K562 (cell line): Measurements from ENCODE around the gene TUBB1. TPM values are rescaled to one million over a fixed set of nuclear protein-coding genes. Genes with fewer than 3 reads are reported as not detected.

Experiments used
- MAFK ChIP-seq: IDR thresholded peaks from 2 replicates; pipeline ENCODE4 v1.6.1; 2011; ENCODE audit warnings: low read length, improper control_type of control experiment
- MEF2A ChIP-seq: IDR thresholded peaks from 2 replicates; pipeline ENCODE4 v1.6.1; 2011; ENCODE audit warnings: low read depth, mild to moderate bottlenecking, low read length, moderate library complexity; ENCODE audit not compliant: control insufficient read depth
- NCOR1 ChIP-seq: fragments of 450-650 bp; IDR thresholded peaks from 2 replicates; pipeline ENCODE4 v1.6.1; 2016; ENCODE audit warnings: mild to moderate bottlenecking, moderate library complexity
- PTRF ChIP-seq: fragments of 450-650 bp; IDR thresholded peaks from 2 replicates; pipeline ENCODE4 v1.6.1; 2016; ENCODE audit warnings: mild to moderate bottlenecking, missing genetic modification characterization, missing compliant biosample characterization
- SRF ChIP-seq, 2 experiments: fragments of 250-450, 450-650 bp in 1 of 2; sonication (Bioruptor Pico) in 1 of 2; sonication (generic) in 1 of 2; formaldehyde crosslinking; IDR thresholded peaks; 2 replicates each; pipeline versions ENCODE4 v1.5.0 to v1.5.1; 2020 to 2022; ENCODE audit warnings: mild to moderate bottlenecking in 1 of 2, missing genetic modification reagents in 1 of 2
- ZNF224 ChIP-seq: sonication (generic); formaldehyde crosslinking; IDR thresholded peaks from 2 replicates; pipeline ENCODE4 v1.8.0; 2022; ENCODE audit warnings: mild to moderate bottlenecking, missing genetic modification reagents
- ZNF436 ChIP-seq: fragments of 250-450, 450-650 bp; sonication (Bioruptor Pico); formaldehyde crosslinking; IDR thresholded peaks from 2 replicates; pipeline ENCODE4 v1.7.0; 2020; ENCODE audit warnings: mild to moderate bottlenecking
- polyA plus RNA-seq, 8 experiments: library from polyadenylated mRNA; depleted of rRNA in 4 of 8; stranded (reverse) in 5 of 8; unstranded in 3 of 8; fragments of >200 nt; fragmentation: Nextera tagmentation in 2 of 8; fragmentation: Illumina TruSeq in 1 of 8; extraction: Ambion mirVana in 2 of 8; extraction: Trizol in 1 of 8; gene quantifications; 2 replicates each; pipeline versions ENCODE4 v1.2.1 to v1.2.3, GENCODE V29; 2011 to 2014; ENCODE audit warnings: inconsistent platforms in 1 of 8, missing spikeins in 1 of 8
- total RNA-seq, 7 experiments: library from RNA; depleted of rRNA in 6 of 7; stranded (reverse); fragments of >200 nt in 6 of 7; fragmentation: Illumina TruSeq in 2 of 7; extraction: Trizol in 2 of 7; gene quantifications; 2 replicates each; pipeline versions ENCODE4 v1.2.1 to v1.2.3, GENCODE V29; 2011 to 2021; ENCODE audit warnings: low replicate concordance in 1 of 7
- TF ChIP-seq, protein P1 (sequence below): sonication (generic); formaldehyde crosslinking; IDR thresholded peaks from 2 replicates; pipeline ENCODE4 v1.8.0; 2023; ENCODE audit warnings: mild to moderate bottlenecking, missing genetic modification reagents
- TF ChIP-seq, protein P2 (sequence below): fragments of 250-450 bp; sonication (Bioruptor Pico); IDR thresholded peaks from 2 replicates; pipeline ENCODE4 v1.4.0; 2020; ENCODE audit warnings: mild to moderate bottlenecking
- TF ChIP-seq, protein P3 (sequence below): sonication (generic); formaldehyde crosslinking; IDR thresholded peaks from 2 replicates; pipeline ENCODE4 v1.5.0; 2020; ENCODE audit warnings: missing genetic modification reagents
- TF ChIP-seq, protein P4 (sequence below): fragments of 450-650 bp; IDR thresholded peaks from 2 replicates; pipeline ENCODE4 v1.6.1; 2016; ENCODE audit warnings: antibody characterized with exemption
- TF ChIP-seq, protein P5 (sequence below): fragments of 450-650 bp; formaldehyde crosslinking; IDR thresholded peaks from 2 replicates; pipeline ENCODE4 v1.4.0; 2022; ENCODE audit warnings: mild to moderate bottlenecking, moderate library complexity

Gene TUBB1
- total and polyA plus RNA-seq, 9 of the 15 experiments (the other 6 are each of a cell fraction or from before 2014, with no cell fraction given): 1.5 to 3.9 (median 2.4) TPM

DNA sequence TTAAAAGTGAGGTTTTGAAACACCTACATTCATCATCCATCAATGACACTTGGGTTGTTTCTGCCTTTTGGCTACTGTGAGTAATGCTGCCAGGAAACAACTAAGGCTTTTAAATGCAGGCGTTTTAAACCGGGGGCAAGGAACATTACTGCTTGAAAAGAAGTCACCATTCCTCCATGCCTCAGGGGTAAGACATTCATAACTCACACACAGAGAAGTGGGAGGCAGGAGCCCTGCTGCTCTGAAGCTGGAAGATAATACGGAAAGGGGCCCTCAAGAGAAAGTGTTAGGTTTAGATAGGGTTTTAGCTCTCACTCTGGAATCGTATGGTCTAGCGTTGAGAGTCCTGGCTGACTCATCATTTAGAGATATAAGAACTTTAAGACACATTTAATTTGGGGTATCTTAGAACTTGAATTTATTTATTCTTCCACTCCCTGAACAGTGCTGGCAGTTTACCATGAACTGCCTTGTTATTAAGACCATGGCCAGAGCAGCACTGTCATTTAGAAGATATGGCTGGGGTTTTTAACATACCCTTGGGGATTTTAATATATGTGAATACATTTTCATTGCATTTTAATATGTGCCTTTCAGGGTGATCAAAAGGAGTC lies 1.8 kb downstream of the TUBB1 start (continued):
- TF ChIP-seq, protein P1, sequence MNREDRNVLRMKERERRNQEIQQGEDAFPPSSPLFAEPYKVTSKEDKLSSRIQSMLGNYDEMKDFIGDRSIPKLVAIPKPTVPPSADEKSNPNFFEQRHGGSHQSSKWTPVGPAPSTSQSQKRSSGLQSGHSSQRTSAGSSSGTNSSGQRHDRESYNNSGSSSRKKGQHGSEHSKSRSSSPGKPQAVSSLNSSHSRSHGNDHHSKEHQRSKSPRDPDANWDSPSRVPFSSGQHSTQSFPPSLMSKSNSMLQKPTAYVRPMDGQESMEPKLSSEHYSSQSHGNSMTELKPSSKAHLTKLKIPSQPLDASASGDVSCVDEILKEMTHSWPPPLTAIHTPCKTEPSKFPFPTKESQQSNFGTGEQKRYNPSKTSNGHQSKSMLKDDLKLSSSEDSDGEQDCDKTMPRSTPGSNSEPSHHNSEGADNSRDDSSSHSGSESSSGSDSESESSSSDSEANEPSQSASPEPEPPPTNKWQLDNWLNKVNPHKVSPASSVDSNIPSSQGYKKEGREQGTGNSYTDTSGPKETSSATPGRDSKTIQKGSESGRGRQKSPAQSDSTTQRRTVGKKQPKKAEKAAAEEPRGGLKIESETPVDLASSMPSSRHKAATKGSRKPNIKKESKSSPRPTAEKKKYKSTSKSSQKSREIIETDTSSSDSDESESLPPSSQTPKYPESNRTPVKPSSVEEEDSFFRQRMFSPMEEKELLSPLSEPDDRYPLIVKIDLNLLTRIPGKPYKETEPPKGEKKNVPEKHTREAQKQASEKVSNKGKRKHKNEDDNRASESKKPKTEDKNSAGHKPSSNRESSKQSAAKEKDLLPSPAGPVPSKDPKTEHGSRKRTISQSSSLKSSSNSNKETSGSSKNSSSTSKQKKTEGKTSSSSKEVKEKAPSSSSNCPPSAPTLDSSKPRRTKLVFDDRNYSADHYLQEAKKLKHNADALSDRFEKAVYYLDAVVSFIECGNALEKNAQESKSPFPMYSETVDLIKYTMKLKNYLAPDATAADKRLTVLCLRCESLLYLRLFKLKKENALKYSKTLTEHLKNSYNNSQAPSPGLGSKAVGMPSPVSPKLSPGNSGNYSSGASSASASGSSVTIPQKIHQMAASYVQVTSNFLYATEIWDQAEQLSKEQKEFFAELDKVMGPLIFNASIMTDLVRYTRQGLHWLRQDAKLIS (CRISPR knock-in tag): no peak
- TF ChIP-seq PTRF (no peak), MEF2A (peak; percentile 67; the same call in 1 of the 2 replicates), ZNF436 (CRISPR knock-in tag) (no peak), NCOR1 (peak; percentile 97), ZNF224 (CRISPR knock-in tag) (no peak), SRF (CRISPR knock-in tag; IDR thresholded peaks at IDR 0.05) (no peak), MAFK (peak; percentile 81)
- TF ChIP-seq, protein P2, sequence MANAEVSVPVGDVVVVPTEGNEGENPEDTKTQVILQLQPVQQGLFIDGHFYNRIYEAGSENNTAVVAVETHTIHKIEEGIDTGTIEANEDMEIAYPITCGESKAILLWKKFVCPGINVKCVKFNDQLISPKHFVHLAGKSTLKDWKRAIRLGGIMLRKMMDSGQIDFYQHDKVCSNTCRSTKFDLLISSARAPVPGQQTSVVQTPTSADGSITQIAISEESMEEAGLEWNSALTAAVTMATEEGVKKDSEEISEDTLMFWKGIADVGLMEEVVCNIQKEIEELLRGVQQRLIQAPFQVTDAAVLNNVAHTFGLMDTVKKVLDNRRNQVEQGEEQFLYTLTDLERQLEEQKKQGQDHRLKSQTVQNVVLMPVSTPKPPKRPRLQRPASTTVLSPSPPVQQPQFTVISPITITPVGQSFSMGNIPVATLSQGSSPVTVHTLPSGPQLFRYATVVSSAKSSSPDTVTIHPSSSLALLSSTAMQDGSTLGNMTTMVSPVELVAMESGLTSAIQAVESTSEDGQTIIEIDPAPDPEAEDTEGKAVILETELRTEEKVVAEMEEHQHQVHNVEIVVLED (CRISPR knock-in tag): no peak
- TF ChIP-seq, protein P3, sequence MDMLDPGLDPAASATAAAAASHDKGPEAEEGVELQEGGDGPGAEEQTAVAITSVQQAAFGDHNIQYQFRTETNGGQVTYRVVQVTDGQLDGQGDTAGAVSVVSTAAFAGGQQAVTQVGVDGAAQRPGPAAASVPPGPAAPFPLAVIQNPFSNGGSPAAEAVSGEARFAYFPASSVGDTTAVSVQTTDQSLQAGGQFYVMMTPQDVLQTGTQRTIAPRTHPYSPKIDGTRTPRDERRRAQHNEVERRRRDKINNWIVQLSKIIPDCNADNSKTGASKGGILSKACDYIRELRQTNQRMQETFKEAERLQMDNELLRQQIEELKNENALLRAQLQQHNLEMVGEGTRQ (CRISPR knock-in tag): no peak
- TF ChIP-seq, protein P4, sequence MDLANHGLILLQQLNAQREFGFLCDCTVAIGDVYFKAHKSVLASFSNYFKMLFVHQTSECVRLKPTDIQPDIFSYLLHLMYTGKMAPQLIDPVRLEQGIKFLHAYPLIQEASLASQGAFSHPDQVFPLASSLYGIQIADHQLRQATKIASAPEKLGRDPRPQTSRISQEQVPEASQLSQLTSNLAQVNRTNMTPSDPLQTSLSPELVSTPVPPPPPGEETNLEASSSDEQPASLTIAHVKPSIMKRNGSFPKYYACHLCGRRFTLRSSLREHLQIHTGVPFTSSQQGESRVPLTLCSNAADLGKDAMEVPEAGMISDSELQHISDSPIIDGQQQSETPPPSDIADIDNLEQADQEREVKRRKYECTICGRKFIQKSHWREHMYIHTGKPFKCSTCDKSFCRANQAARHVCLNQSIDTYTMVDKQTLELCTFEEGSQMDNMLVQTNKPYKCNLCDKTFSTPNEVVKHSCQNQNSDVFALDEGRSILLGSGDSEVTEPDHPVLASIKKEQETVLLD: peak; percentile 71; the same call in 1 of the 2 replicates
- TF ChIP-seq, protein P5, sequence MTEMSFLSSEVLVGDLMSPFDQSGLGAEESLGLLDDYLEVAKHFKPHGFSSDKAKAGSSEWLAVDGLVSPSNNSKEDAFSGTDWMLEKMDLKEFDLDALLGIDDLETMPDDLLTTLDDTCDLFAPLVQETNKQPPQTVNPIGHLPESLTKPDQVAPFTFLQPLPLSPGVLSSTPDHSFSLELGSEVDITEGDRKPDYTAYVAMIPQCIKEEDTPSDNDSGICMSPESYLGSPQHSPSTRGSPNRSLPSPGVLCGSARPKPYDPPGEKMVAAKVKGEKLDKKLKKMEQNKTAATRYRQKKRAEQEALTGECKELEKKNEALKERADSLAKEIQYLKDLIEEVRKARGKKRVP (CRISPR knock-in tag): peak; percentile 56; the same call in 1 of the 2 replicates
